ENCODE data around the gene HYCC1. TPM values are rescaled to one million over a fixed set of nuclear protein-coding genes. Genes with fewer than 3 reads are reported as not detected.

HYCC1 gene
- total and polyA plus RNA-seq, 9 of the 15 experiments (the other 6 are each of a cell fraction or from before 2014, with no cell fraction given), result 11.2 to 40.6 (median 37.9) TPM

- Histone ChIP-seq H3K9ac (ENCODE audit: insufficient read depth in 1 of 2, low read depth in 2 of 2, low read length in 2 of 2) (no peak overlapping the region), H3K9me3 (replicated peaks; ENCODE audit: control insufficient read depth, insufficient read depth, low read depth, low read length) (no peaks in the 10 kb centered on the region), H3K4me1 (replicated peaks in 1 of 2; ENCODE audit: control insufficient read depth in 2 of 2, insufficient read depth in 2 of 2, low read length in 2 of 2) (peaks cover 3 to 4% of the 10 kb centered on the region in 2 experiments; a peak in 3 of 5 replicates), H3K9me1 (ENCODE audit: control insufficient read depth, insufficient read depth, low read length) (no peaks in the 10 kb centered on the region), H3K27me3 (ENCODE audit: control insufficient read depth in 2 of 2, insufficient read depth in 2 of 2, low read length in 2 of 2) (no peaks in the 10 kb centered on the region), H2AFZ (ENCODE audit: low read depth, low read length) (0 out of 2 replicates have a peak overlapping the region, but pooled peaks have one; percentile 12), H3K4me2 (ENCODE audit: insufficient read depth, low read length) (no peak overlapping the region), H4K20me1 (replicated peaks; ENCODE audit: control insufficient read depth, insufficient read depth, low read length) (no peaks in the 10 kb centered on the region), H3K36me3 (ENCODE audit: control insufficient read depth, insufficient read depth, low read length) (no peaks in the 10 kb centered on the region), H3K4me3 (no peak overlapping the region), H3K27ac (ENCODE audit: extremely low read depth, low read depth, low read length) (no peak overlapping the region), H3K79me2 (ENCODE audit: control insufficient read depth, insufficient read depth, low read length) (no peaks in the 10 kb centered on the region)
- CTCF ChIA-PET (ENCODE audit: low intra/inter-chr PET ratio), result no interaction called here
- POLR2A ChIA-PET, result no interaction called here
- DNase-seq (ENCODE audit: extremely low read depth in 1 of 4, low spot score in 3 of 4) (no peak), ATAC-seq (no peak), FAIRE-seq (no peak)
- intact Hi-C loops (cut with micrococcal nuclease) (no loop called here), in situ Hi-C loops (cut with MboI) (no loop called here)
- no TSS peak for BruUV-seq (replicated peaks)
- 60% methylated on average over 1 of the region's 1 CpG for WGBS (ENCODE audit: insufficient coverage, low coverage, missing lambda C conversion rate)
- TF ChIP-seq ZFP1 (CRISPR knock-in tag; IDR thresholded peaks at IDR 0.05), result no peak
- no peak for TF ChIP-seq HINFP (tag; conservative IDR thresholded peaks at IDR 0.05; ENCODE audit: low read depth)
- no peak for TF ChIP-seq MITF (IDR thresholded peaks at IDR 0.05)
- no peak for TF ChIP-seq RAD51 (IDR thresholded peaks at IDR 0.05; ENCODE audit: borderline replicate concordance, low read depth)
- TF ChIP-seq CAMTA2 (CRISPR knock-in tag; conservative IDR thresholded peaks at IDR 0.05), result no peak
- TF ChIP-seq ZBTB9 (CRISPR knock-in tag; IDR thresholded peaks at IDR 0.05), result no peak
- TF ChIP-seq ZFP36 (IDR thresholded peaks at IDR 0.05; ENCODE audit: low read depth, low read length, partially characterized antibody), result no peak
- TF ChIP-seq ZNF184 (CRISPR knock-in tag; IDR thresholded peaks at IDR 0.05), result no peak
- no peak for TF ChIP-seq HES1 (IDR thresholded peaks at IDR 0.05; ENCODE audit: low read depth)
- TF ChIP-seq SMAD3 (CRISPR knock-in tag; conservative IDR thresholded peaks at IDR 0.05), result no peak
- no peak for TF ChIP-seq RFX7 (CRISPR knock-in tag; IDR thresholded peaks at IDR 0.05)
Measured at GRCh38 chr7:23027261-23027660, 13.3 kb upstream of the HYCC1 start.

All from K562 (cell line).